Right ventricle myocardium superior (tissue), 1 donor: ENCODE results near the gene SCNN1B. TPM values are rescaled to one million over a fixed set of nuclear protein-coding genes. Genes with fewer than 3 reads are reported as not detected.

ENCODE experiments used
- ATAC-seq: fragments of 200-7000 bp; cut with Tn5 transposase; one replicate; pipeline ENCODE4 v1.9.1; 2020; ENCODE audit warnings: mild to moderate bottlenecking; ENCODE audit not compliant: poor library complexity
- DNase-seq: peaks from one replicate; pipeline ENCODE4 v3.0.0-alpha.2; 2020
- intact Hi-C: fragments of 100-400 bp; cut with DNase I; formaldehyde crosslinking; loops from one replicate; pipeline ENCODE4 v1.11.2; 2022
- total RNA-seq: library from RNA; stranded (reverse); fragmentation: NEBNext Ultra II Directional; extraction: Animal tissue kit (Norgen Biotek cat#: 25700); gene quantifications from one replicate; pipeline ENCODE4 v1.2.1, GENCODE V29; 2021
- donor health status: DM: no; HTN: yes; CAD: no; lungs with severe emphysema.

Gene SCNN1B
- total RNA-seq, 1 donor from 2014 or later, result not detected

GRCh38 chr16:23316634-23317265 lies 14.6 kb downstream of the SCNN1B start:
- ATAC-seq (no peak), DNase-seq (no peak)
- intact Hi-C loops, result no loop called here

GRCh38 chr16:23317266-23317661 lies 15.2 kb downstream of the SCNN1B start:
- ATAC-seq (no peak), DNase-seq (no peak)
- intact Hi-C loops, result no loop called here

- DNase-seq, result no peak
- ATAC-seq, result peak; percentile 12
- intact Hi-C loops, result no loop called here
These were observed 15.6 kb downstream of the SCNN1B start for GRCh38 chr16:23317751-23318150.

- ATAC-seq (peak; percentile 78), DNase-seq (no peak)
- intact Hi-C loops, result no loop called here
These were observed 16.5 kb downstream of the SCNN1B start for GRCh38 chr16:23318639-23319038.

- intact Hi-C loops, result no loop called here
- no peak for ATAC-seq
- DNase-seq, result no peak
These were observed 17.9 kb downstream of the SCNN1B start for GRCh38 chr16:23319861-23320615.

GRCh38 chr16:23320693-23321092 lies 18.6 kb downstream of the SCNN1B start:
- no peak for ATAC-seq
- intact Hi-C loops, result no loop called here
- no peak for DNase-seq

- DNase-seq (no peak), ATAC-seq (no peak)
- intact Hi-C loops, result no loop called here
These were observed 19.2 kb downstream of the SCNN1B start for GRCh38 chr16:23321206-23321875.

- ATAC-seq, result no peak
- DNase-seq, result no peak
- intact Hi-C loops, result no loop called here
These were observed 21.3 kb downstream of the SCNN1B start for GRCh38 chr16:23323224-23324030.

- ATAC-seq (peak; percentile 87), DNase-seq (peak; percentile 75)
- intact Hi-C loops, result no loop called here
These were observed 22.6 kb downstream of the SCNN1B start for GRCh38 chr16:23324727-23325126.

- DNase-seq (no peak), ATAC-seq (no peak)
- intact Hi-C loops, result no loop called here
These were observed 25.7 kb downstream of the SCNN1B start for GRCh38 chr16:23327836-23328235.

GRCh38 chr16:23330161-23330560 lies 28.1 kb downstream of the SCNN1B start:
- intact Hi-C loops, result no loop called here
- no peak for ATAC-seq

GRCh38 chr16:23330583-23331249 lies 28.6 kb downstream of the SCNN1B start:
- DNase-seq (no peak), ATAC-seq (no peak)

More at GRCh38 chr16:23330161-23330560, 28.1 kb downstream of the SCNN1B start:
- no peak for DNase-seq

GRCh38 chr16:23333034-23333579 lies 31.0 kb downstream of the SCNN1B start:
- ATAC-seq (no peak), DNase-seq (no peak)
- intact Hi-C loops, result no loop called here

More at GRCh38 chr16:23330583-23331249, 28.6 kb downstream of the SCNN1B start:
- intact Hi-C loops, result no loop called here

GRCh38 chr16:23333831-23334456 lies 31.8 kb downstream of the SCNN1B start:
- intact Hi-C loops, result no loop called here
- ATAC-seq, result no peak
- no peak for DNase-seq

GRCh38 chr16:23334457-23334853 lies 32.4 kb downstream of the SCNN1B start:
- no peak for ATAC-seq
- no peak for DNase-seq
- intact Hi-C loops, result no loop called here

GRCh38 chr16:23334950-23335349 lies 32.8 kb downstream of the SCNN1B start:
- intact Hi-C loops, result no loop called here
- DNase-seq (no peak), ATAC-seq (no peak)

- intact Hi-C loops, result no loop called here
- ATAC-seq, result no peak
These were observed 35.9 kb downstream of the SCNN1B start for GRCh38 chr16:23337836-23338550.

More at GRCh38 chr16:23337836-23338550, 35.9 kb downstream of the SCNN1B start:
- DNase-seq, result no peak
